IMR-90 (cell line): ENCODE data around the gene OSBPL9. TPM values are rescaled to one million over a fixed set of nuclear protein-coding genes. Genes with fewer than 3 reads are reported as not detected.
A peak's percentile ranks its signal among the peaks of the same experiment; 100 is the strongest.

Experiments
- ATAC-seq: fragments of 200-7000 bp; cut with Tn5 transposase; 2 replicates; pipeline ENCODE4 v1.9.1; 2020; ENCODE audit warnings: low read depth, mild to moderate bottlenecking, moderate library complexity
- BruUV-seq: library from RNA; stranded (reverse); fragments of 400-500 nt; replicated peaks from 2 replicates; lab custom pipeline; 2021; lab: Mats Ljungman, UMichigan
- CTCF ChIA-PET: fragments of 300-600 bp; formaldehyde crosslinking; extraction: SDS; loops from one replicate; lab custom pipeline; 2021; ENCODE audit warnings: antibody characterized with exemption; lab: Yijun Ruan, JAX
- POLR2A ChIA-PET: fragments of 300-600 bp; sonication (Branson Sonifier 250); formaldehyde crosslinking; loops from one replicate; lab custom pipeline; 2022; ENCODE audit warnings: antibody characterized with exemption; ENCODE audit not compliant: unreplicated experiment; lab: Charles Lee
- DNase-seq: peaks from one replicate; pipeline ENCODE4 v3.0.0; 2013
- H2AFZ ChIP-seq: replicated peaks from 2 replicates; pipeline ENCODE3; 2013; ENCODE audit warnings: low read length, mild to moderate bottlenecking; ENCODE audit not compliant: poor library complexity
- H2AK5ac ChIP-seq: 2 replicates; pipeline ENCODE4 v1.6.1; 2013; ENCODE audit warnings: low read depth, low read length, inconsistent platforms
- H2AK9ac ChIP-seq: replicated peaks from 2 replicates; pipeline ENCODE3; 2013; ENCODE audit warnings: mild to moderate bottlenecking, low read depth, low read length, moderate library complexity; ENCODE audit not compliant: poor library complexity
- H2BK120ac ChIP-seq: 2 replicates; pipeline ENCODE4 v1.6.1; 2013; ENCODE audit warnings: low read depth, low read length, inconsistent platforms
- H2BK15ac ChIP-seq: 3 replicates; pipeline ENCODE4 v1.6.1; 2013; ENCODE audit warnings: low read depth, low read length, inconsistent platforms
- H2BK20ac ChIP-seq: 2 replicates; pipeline ENCODE4 v1.6.1; 2013; ENCODE audit warnings: low read depth, mild to moderate bottlenecking, inconsistent platforms, low read length, moderate library complexity
- H2BK5ac ChIP-seq: 2 replicates; pipeline ENCODE4 v1.6.1; 2013; ENCODE audit warnings: mild to moderate bottlenecking, low read depth, low read length, inconsistent platforms; ENCODE audit not compliant: poor library complexity, severe bottlenecking
- H3K14ac ChIP-seq: replicated peaks from 2 replicates; pipeline ENCODE4 v1.6.1; 2013; ENCODE audit warnings: low read depth, low read length, inconsistent platforms
- H3K18ac ChIP-seq: 2 replicates; pipeline ENCODE4 v1.6.1; 2013; ENCODE audit warnings: low read depth, low read length, control low read depth
- H3K23ac ChIP-seq: 2 replicates; pipeline ENCODE4 v1.6.1; 2013; ENCODE audit warnings: low read depth, low read length, inconsistent platforms
- H3K27ac ChIP-seq: 2 replicates; pipeline ENCODE4 v1.5.1; 2013; ENCODE audit warnings: mild to moderate bottlenecking, control low read depth, low read length; ENCODE audit not compliant: insufficient read depth
- H3K27me3 ChIP-seq: 2 replicates; pipeline ENCODE4 v1.6.1; 2013; ENCODE audit warnings: low read length; ENCODE audit not compliant: control insufficient read depth, insufficient read depth
- H3K36me3 ChIP-seq: 2 replicates; pipeline ENCODE4 v1.6.1; 2013; ENCODE audit warnings: low read length, mixed read lengths; ENCODE audit not compliant: control insufficient read depth, insufficient read depth
- H3K4ac ChIP-seq: 2 replicates; pipeline ENCODE4 v1.6.1; 2013; ENCODE audit warnings: low read depth, low read length, inconsistent platforms
- H3K4me1 ChIP-seq: 2 replicates; pipeline ENCODE4 v1.6.1; 2013; ENCODE audit warnings: low read length, mixed read lengths; ENCODE audit not compliant: control insufficient read depth, insufficient read depth
- H3K4me2 ChIP-seq: 2 replicates; pipeline ENCODE4 v1.6.1; 2013; ENCODE audit warnings: low read depth, mild to moderate bottlenecking, control low read depth, low read length, moderate library complexity
- H3K4me3 ChIP-seq: 2 replicates; pipeline ENCODE4 v1.5.1; 2013; ENCODE audit warnings: low read depth, mild to moderate bottlenecking, control low read depth, low read length, moderate library complexity; ENCODE audit not compliant: insufficient read depth
- H3K56ac ChIP-seq: 2 replicates; pipeline ENCODE4 v1.6.1; 2013; ENCODE audit warnings: low read length, inconsistent platforms; ENCODE audit not compliant: insufficient read depth; ENCODE audit errors: extremely low read depth
- H3K79me1 ChIP-seq, 2 experiments: 2 replicates each; pipeline ENCODE4 v1.6.1; 2013; ENCODE audit warnings: low read length in 2 of 2, inconsistent platforms in 1 of 2, low read depth in 1 of 2
- H3K9ac ChIP-seq: 2 replicates; pipeline ENCODE4 v1.6.1; 2013; ENCODE audit warnings: low read depth, low read length, control low read depth
- H3K9me1 ChIP-seq: 2 replicates; pipeline ENCODE4 v1.6.1; 2013; ENCODE audit warnings: low read length, inconsistent platforms; ENCODE audit not compliant: insufficient read depth
- H3K9me3 ChIP-seq: 2 replicates; pipeline ENCODE4 v1.6.1; 2013; ENCODE audit warnings: low read length; ENCODE audit not compliant: control insufficient read depth, insufficient read depth
- H4K20me1 ChIP-seq: 2 replicates; pipeline ENCODE4 v1.6.1; 2013; ENCODE audit warnings: low read length, inconsistent platforms; ENCODE audit not compliant: insufficient read depth
- H4K5ac ChIP-seq: 2 replicates; pipeline ENCODE4 v1.6.1; 2013; ENCODE audit warnings: mild to moderate bottlenecking, low read depth, low read length, control low read depth
- H4K8ac ChIP-seq, 2 experiments: 2 replicates each; pipeline ENCODE4 v1.6.1; 2013; ENCODE audit warnings: low read depth in 2 of 2, low read length in 2 of 2, control low read depth in 1 of 2, inconsistent platforms in 1 of 2
- H4K91ac ChIP-seq: 2 replicates; pipeline ENCODE4 v1.6.1; 2013; ENCODE audit warnings: low read depth, low read length, inconsistent platforms; ENCODE audit not compliant: insufficient read depth
- BHLHE40 ChIP-seq: fragments of 150-350 bp; IDR thresholded peaks from 2 replicates; pipeline ENCODE4 v1.6.1; 2016; ENCODE audit warnings: mild to moderate bottlenecking, low read depth, low read length
- CHD1 ChIP-seq: IDR thresholded peaks from 2 replicates; pipeline ENCODE4 v1.6.1; 2012; ENCODE audit warnings: low read depth, low read length, improper control_type of control experiment
- CTCF ChIP-seq: conservative IDR thresholded peaks from 2 replicates; pipeline ENCODE4 v1.5.1; 2012; ENCODE audit warnings: mild to moderate bottlenecking, low read depth, low read length, improper control_type of control experiment
- FOS ChIP-seq: fragments of 150-350 bp; IDR thresholded peaks from 2 replicates; pipeline ENCODE4 v1.6.1; 2016; ENCODE audit warnings: low read depth, low read length
- MAZ ChIP-seq: IDR thresholded peaks from 2 replicates; pipeline ENCODE4 v1.6.1; 2012; ENCODE audit warnings: low read depth, mild to moderate bottlenecking, low read length, improper control_type of control experiment, moderate library complexity, borderline replicate concordance
- POLR2A ChIP-seq: IDR thresholded peaks from 2 replicates; pipeline ENCODE4 v1.6.1; 2012; ENCODE audit warnings: mild to moderate bottlenecking, low read depth, low read length
- WGBS, 2 experiments: methylation state at CpG; one replicate each; pipeline versions ENCODE4 v1.1.5 to v1.1.7; 2013; ENCODE audit warnings: missing lambda C conversion rate in 2 of 2; ENCODE audit not compliant: insufficient read length in 1 of 2; ENCODE audit errors: extremely low coverage in 2 of 2; 5-methylcytosine and 5-hydroxymethylcytosine counted together
- dilution Hi-C: fragments of 300-500 bp; cut with HindIII; formaldehyde crosslinking; loops from one replicate; pipeline ENCODE4 v1.14.3; 2018; ENCODE audit warnings: low sequenced_read_pairs; ENCODE audit not compliant: unreplicated experiment
- in situ Hi-C: fragments of 300-500 bp; cut with MboI; formaldehyde crosslinking; loops from 3 replicates; pipeline ENCODE4 v1.14.3; 2019; ENCODE audit warnings: low sequenced_read_pairs, inconsistent platforms, mixed read lengths
- intact Hi-C: fragments of 100-400 bp; cut with micrococcal nuclease; formaldehyde crosslinking; loops from 2 replicates; pipeline ENCODE4 v1.10.0; 2022
- polyA plus RNA-seq, 3 experiments: library from polyadenylated mRNA; depleted of rRNA; stranded (reverse); fragments of >200 nt; gene quantifications; 2 replicates each; pipeline ENCODE4 v1.2.3, GENCODE V29; 2012; ENCODE audit warnings: low replicate concordance in 1 of 3
- total RNA-seq: library from RNA; depleted of rRNA; stranded (reverse); fragments of >200 nt; gene quantifications from 2 replicates; pipeline ENCODE4 v1.2.3, GENCODE V29; 2012
- TF ChIP-seq, protein P1 (sequence below): fragments of 150-350 bp; IDR thresholded peaks from 2 replicates; pipeline ENCODE4 v1.6.1; 2017; ENCODE audit warnings: mild to moderate bottlenecking, antibody characterized with exemption, low read length, low read depth

The OSBPL9 gene
- total and polyA plus RNA-seq, 2 of the 4 experiments (the other 2 are of a cell fraction): 51.4 to 127 TPM

GRCh38 chr1:51729156-51729823 lies 112.4 kb downstream of the OSBPL9 start:
- Histone ChIP-seq H3K56ac (peak overlapping the region; percentile 80), H4K91ac (peak overlapping the region; percentile 37; the same call in 1 of the 2 replicates), H2BK15ac (peak overlapping the region; percentile 24; the same call in 1 of the 3 replicates), H3K79me1 (peaks cover 22 to 55% of the 10 kb centered on the region in 2 experiments; a peak in 3 of 4 replicates), H2BK120ac (no peak overlapping the region), H3K27ac (peak overlapping the region; percentile 68), H3K4ac (peak overlapping the region; percentile 74), H3K23ac (peak overlapping the region; percentile 76), H3K27me3 (no peaks in the 10 kb centered on the region), H3K9me3 (no peaks in the 10 kb centered on the region), H3K9me1 (peaks cover 4% of the 10 kb centered on the region), H2BK20ac (no peak overlapping the region), H2AFZ (peak overlapping the region; percentile 86), H3K36me3 (no peaks in the 10 kb centered on the region), H3K4me2 (peak overlapping the region; percentile 82), H3K18ac (peak overlapping the region; percentile 27; the same call in 1 of the 2 replicates), H4K8ac (peak overlapping the region; percentile 58 to 75; a peak in 3 of 4 replicates), H3K9ac (peak overlapping the region; percentile 65), H2BK5ac (no peak overlapping the region), H3K14ac (peak overlapping the region; percentile 64), H3K4me3 (peak overlapping the region; percentile 91), H2AK9ac (peak overlapping the region; percentile 48), H4K20me1 (peaks cover 7% of the 10 kb centered on the region; the same call in 1 of the 2 replicates), H4K5ac (peak overlapping the region; percentile 3), H2AK5ac (peak overlapping the region; percentile 77; the same call in 1 of the 2 replicates), H3K4me1 (peaks cover 3% of the 10 kb centered on the region; the same call in 1 of the 2 replicates)
- ATAC-seq (peak; percentile 95), DNase-seq (peak; percentile 83)
- intact Hi-C loops: no loop called here
- TF ChIP-seq, protein P1, sequence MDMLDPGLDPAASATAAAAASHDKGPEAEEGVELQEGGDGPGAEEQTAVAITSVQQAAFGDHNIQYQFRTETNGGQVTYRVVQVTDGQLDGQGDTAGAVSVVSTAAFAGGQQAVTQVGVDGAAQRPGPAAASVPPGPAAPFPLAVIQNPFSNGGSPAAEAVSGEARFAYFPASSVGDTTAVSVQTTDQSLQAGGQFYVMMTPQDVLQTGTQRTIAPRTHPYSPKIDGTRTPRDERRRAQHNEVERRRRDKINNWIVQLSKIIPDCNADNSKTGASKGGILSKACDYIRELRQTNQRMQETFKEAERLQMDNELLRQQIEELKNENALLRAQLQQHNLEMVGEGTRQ: peak; percentile 72
- TF ChIP-seq BHLHE40: no peak
- TF ChIP-seq POLR2A: 0 out of 2 replicates have a peak, but pooled peaks have one; percentile 29
- no peak for TF ChIP-seq CTCF
- no peak for TF ChIP-seq CHD1
- TF ChIP-seq FOS: no peak
- TF ChIP-seq MAZ: no peak; the same call in 1 of the 2 replicates
- dilution Hi-C loops: no loop called here
- CTCF ChIA-PET: no interaction called here
- POLR2A ChIA-PET: no interaction called here
- BruUV-seq: no TSS peak
- WGBS, 2 experiments: 0% methylated on average over 14 of the region's 53 CpGs; no CpG with 5 or more reads in 1 of the 2 experiments
- in situ Hi-C loops: no loop called here
